HG03520 (cell line): ENCODE data around the gene ANKRD40CL.
"Not testable (repeated sequence)": the region's sequence is repeated elsewhere in the genome, so short reads cannot be mapped to it uniquely, and the experiment has no call there.

Source experiments
- ATAC-seq: cut with Tn5 transposase; IDR thresholded peaks from one replicate; pipeline ENCODE4 v1.9.1; 2021; ENCODE audit warnings: mild to moderate bottlenecking, moderate library complexity; ENCODE audit not compliant: unreplicated experiment

The ANKRD40CL gene

GRCh38 chr17:50763716-50764475 lies 3.4 kb downstream of the ANKRD40CL start:
- no peak for ATAC-seq

GRCh38 chr17:50762177-50762576 lies 5.1 kb downstream of the ANKRD40CL start:
- no peak for ATAC-seq

- no peak for ATAC-seq
These were observed 8.3 kb downstream of the ANKRD40CL start for GRCh38 chr17:50758989-50759544.

- ATAC-seq = no peak
These were observed 8.8 kb downstream of the ANKRD40CL start for GRCh38 chr17:50758524-50758923.

GRCh38 chr17:50754521-50754920 lies 12.8 kb downstream of the ANKRD40CL start:
- ATAC-seq = no peak

GRCh38 chr17:50749245-50749644 lies 18.1 kb downstream of the ANKRD40CL start:
- ATAC-seq = no peak

- no peak for ATAC-seq
These were observed 21.7 kb downstream of the ANKRD40CL start for GRCh38 chr17:50745631-50746030.

- ATAC-seq = no peak
These were observed 28.2 kb downstream of the ANKRD40CL start for GRCh38 chr17:50739098-50739497.

- no peak for ATAC-seq
These were observed 30.1 kb downstream of the ANKRD40CL start for GRCh38 chr17:50737118-50737698.

GRCh38 chr17:50735287-50735686 lies 32.0 kb downstream of the ANKRD40CL start:
- no peak for ATAC-seq

- ATAC-seq = no peak
These were observed 35.5 kb downstream of the ANKRD40CL start for GRCh38 chr17:50731575-50732460.

GRCh38 chr17:50728881-50729765 lies 38.2 kb downstream of the ANKRD40CL start:
- no peak for ATAC-seq

GRCh38 chr17:50728112-50728429 lies 39.2 kb downstream of the ANKRD40CL start:
- no peak for ATAC-seq

- no peak for ATAC-seq
These were observed 41.3 kb downstream of the ANKRD40CL start for GRCh38 chr17:50725769-50726655.

- not testable (repeated sequence) for ATAC-seq
These were observed 42.7 kb downstream of the ANKRD40CL start for GRCh38 chr17:50724622-50725021.

- no peak for ATAC-seq
These were observed 44.6 kb downstream of the ANKRD40CL start for GRCh38 chr17:50722746-50723145.

GRCh38 chr17:50721194-50722010 lies 45.9 kb downstream of the ANKRD40CL start:
- no peak for ATAC-seq

GRCh38 chr17:50719924-50720794 lies 47.2 kb downstream of the ANKRD40CL start:
- ATAC-seq = no peak
